Measurements from ENCODE around the gene MT1G.

DNA sequence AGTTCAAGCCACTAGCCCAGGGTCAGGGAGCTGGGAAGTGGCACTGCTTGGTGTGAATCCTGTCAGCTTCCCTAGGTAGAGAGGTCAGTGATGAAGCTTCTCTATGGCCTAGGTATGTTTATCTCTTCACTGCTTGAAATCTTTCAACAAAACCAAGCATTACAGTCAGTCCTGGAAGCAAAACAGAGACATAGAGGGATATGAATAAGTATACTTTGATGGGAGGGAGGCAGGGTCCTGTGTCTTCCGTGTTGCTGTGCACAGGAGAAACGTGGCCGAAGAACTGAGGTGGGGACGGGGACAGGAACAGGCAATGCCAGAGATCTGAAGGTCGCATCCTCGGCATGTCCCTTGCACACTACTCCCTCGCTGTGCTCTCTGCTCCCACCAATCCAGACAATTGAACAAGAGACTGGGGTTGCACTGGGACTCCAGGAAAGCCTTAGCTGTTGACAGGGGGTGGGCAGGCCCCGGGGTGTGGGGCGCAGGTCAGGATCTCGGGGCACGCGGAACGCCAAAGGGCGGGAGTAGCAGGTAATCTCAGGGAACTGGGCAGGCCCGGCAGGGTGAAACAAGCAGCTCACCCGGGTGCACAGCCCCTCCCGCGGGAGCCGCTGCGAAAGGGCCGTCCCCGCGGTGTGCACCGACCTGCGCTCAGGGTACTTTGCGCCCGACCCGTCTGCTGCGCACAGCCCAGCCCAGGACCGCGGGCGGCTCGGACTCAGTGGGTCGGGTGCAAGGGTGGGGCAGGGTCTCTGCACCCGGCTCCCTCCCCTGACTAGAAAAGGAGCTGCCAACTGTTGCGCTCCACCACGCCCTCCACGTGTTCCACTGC is 1.4 kb upstream of the MT1G start, which contains the start of gene MT1H:
- TF ChIP-seq, protein P1, sequence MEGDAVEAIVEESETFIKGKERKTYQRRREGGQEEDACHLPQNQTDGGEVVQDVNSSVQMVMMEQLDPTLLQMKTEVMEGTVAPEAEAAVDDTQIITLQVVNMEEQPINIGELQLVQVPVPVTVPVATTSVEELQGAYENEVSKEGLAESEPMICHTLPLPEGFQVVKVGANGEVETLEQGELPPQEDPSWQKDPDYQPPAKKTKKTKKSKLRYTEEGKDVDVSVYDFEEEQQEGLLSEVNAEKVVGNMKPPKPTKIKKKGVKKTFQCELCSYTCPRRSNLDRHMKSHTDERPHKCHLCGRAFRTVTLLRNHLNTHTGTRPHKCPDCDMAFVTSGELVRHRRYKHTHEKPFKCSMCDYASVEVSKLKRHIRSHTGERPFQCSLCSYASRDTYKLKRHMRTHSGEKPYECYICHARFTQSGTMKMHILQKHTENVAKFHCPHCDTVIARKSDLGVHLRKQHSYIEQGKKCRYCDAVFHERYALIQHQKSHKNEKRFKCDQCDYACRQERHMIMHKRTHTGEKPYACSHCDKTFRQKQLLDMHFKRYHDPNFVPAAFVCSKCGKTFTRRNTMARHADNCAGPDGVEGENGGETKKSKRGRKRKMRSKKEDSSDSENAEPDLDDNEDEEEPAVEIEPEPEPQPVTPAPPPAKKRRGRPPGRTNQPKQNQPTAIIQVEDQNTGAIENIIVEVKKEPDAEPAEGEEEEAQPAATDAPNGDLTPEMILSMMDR (conservative IDR thresholded peaks at IDR 0.05; ENCODE audit: low read depth in 2 of 2), result no peak
- no peak for TF ChIP-seq POLR2AphosphoS5 (IDR thresholded peaks at IDR 0.05; ENCODE audit: low read depth)
- no peak for TF ChIP-seq NANOG (IDR thresholded peaks at IDR 0.05; ENCODE audit: borderline replicate concordance)
- no peak for TF ChIP-seq STAT1 (IDR thresholded peaks at IDR 0.05; ENCODE audit: unreplicated experiment)
- TF ChIP-seq, protein P2, sequence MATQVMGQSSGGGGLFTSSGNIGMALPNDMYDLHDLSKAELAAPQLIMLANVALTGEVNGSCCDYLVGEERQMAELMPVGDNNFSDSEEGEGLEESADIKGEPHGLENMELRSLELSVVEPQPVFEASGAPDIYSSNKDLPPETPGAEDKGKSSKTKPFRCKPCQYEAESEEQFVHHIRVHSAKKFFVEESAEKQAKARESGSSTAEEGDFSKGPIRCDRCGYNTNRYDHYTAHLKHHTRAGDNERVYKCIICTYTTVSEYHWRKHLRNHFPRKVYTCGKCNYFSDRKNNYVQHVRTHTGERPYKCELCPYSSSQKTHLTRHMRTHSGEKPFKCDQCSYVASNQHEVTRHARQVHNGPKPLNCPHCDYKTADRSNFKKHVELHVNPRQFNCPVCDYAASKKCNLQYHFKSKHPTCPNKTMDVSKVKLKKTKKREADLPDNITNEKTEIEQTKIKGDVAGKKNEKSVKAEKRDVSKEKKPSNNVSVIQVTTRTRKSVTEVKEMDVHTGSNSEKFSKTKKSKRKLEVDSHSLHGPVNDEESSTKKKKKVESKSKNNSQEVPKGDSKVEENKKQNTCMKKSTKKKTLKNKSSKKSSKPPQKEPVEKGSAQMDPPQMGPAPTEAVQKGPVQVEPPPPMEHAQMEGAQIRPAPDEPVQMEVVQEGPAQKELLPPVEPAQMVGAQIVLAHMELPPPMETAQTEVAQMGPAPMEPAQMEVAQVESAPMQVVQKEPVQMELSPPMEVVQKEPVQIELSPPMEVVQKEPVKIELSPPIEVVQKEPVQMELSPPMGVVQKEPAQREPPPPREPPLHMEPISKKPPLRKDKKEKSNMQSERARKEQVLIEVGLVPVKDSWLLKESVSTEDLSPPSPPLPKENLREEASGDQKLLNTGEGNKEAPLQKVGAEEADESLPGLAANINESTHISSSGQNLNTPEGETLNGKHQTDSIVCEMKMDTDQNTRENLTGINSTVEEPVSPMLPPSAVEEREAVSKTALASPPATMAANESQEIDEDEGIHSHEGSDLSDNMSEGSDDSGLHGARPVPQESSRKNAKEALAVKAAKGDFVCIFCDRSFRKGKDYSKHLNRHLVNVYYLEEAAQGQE (IDR thresholded peaks at IDR 0.05; ENCODE audit: unreplicated experiment), result no peak
- TF ChIP-seq JUNB (IDR thresholded peaks at IDR 0.05; ENCODE audit: unreplicated experiment), result no peak
- peak; percentile 91 for TF ChIP-seq EZH2 (IDR thresholded peaks at IDR 0.05; ENCODE audit: low read depth, unreplicated experiment)
- TF ChIP-seq, protein P3, sequence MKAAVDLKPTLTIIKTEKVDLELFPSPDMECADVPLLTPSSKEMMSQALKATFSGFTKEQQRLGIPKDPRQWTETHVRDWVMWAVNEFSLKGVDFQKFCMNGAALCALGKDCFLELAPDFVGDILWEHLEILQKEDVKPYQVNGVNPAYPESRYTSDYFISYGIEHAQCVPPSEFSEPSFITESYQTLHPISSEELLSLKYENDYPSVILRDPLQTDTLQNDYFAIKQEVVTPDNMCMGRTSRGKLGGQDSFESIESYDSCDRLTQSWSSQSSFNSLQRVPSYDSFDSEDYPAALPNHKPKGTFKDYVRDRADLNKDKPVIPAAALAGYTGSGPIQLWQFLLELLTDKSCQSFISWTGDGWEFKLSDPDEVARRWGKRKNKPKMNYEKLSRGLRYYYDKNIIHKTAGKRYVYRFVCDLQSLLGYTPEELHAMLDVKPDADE (IDR thresholded peaks at IDR 0.05), result no peak
- peak; percentile 41 for TF ChIP-seq EZH2phosphoT487 (IDR thresholded peaks at IDR 0.05; ENCODE audit: unreplicated experiment)

Data from GM23338 (cell line).